ENCODE results near the gene CFAP46. TPM values are rescaled to one million over a fixed set of nuclear protein-coding genes. Genes with fewer than 3 reads are reported as not detected.

Gene CFAP46
- total RNA-seq, 1 donor from 2014 or later: 4.4 TPM

DNA sequence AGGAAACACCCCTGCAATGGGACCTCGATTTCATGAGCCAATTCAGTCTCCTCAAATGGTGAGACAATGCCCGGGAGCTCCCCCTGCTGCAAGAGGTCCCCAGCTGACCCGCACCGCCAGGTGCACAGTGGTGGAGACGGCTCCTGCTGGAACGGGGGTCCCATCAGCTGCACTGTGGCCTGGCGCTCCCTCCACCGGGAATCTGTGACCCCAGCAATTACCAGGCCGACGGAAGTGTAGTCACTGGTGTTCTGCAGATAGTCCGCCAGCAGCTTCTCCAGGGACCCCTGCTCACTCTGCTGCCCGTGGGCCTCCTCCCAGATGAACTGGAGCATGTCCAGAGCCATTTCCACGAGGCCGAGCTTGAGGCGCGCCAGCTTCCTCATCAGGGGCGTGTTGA, 91.5 kb downstream of the CFAP46 start:
- Mint-ChIP-seq H3K27me3 (ENCODE audit: low read depth) (peaks cover 36% of the 10 kb centered on the region), H3K36me3 (ENCODE audit: low read depth) (no peaks in the 10 kb centered on the region), H3K9me3 (no peaks in the 10 kb centered on the region), H3K4me1 (peaks cover 6% of the 10 kb centered on the region), H3K27ac (ENCODE audit: unreplicated experiment) (no peak overlapping the region), H3K4me3 (no peak overlapping the region)
- DNase-seq (ENCODE audit: low read depth, low spot score): no peak
- TF ChIP-seq, protein P1, sequence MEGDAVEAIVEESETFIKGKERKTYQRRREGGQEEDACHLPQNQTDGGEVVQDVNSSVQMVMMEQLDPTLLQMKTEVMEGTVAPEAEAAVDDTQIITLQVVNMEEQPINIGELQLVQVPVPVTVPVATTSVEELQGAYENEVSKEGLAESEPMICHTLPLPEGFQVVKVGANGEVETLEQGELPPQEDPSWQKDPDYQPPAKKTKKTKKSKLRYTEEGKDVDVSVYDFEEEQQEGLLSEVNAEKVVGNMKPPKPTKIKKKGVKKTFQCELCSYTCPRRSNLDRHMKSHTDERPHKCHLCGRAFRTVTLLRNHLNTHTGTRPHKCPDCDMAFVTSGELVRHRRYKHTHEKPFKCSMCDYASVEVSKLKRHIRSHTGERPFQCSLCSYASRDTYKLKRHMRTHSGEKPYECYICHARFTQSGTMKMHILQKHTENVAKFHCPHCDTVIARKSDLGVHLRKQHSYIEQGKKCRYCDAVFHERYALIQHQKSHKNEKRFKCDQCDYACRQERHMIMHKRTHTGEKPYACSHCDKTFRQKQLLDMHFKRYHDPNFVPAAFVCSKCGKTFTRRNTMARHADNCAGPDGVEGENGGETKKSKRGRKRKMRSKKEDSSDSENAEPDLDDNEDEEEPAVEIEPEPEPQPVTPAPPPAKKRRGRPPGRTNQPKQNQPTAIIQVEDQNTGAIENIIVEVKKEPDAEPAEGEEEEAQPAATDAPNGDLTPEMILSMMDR (conservative IDR thresholded peaks at IDR 0.05): no peak

DNA sequence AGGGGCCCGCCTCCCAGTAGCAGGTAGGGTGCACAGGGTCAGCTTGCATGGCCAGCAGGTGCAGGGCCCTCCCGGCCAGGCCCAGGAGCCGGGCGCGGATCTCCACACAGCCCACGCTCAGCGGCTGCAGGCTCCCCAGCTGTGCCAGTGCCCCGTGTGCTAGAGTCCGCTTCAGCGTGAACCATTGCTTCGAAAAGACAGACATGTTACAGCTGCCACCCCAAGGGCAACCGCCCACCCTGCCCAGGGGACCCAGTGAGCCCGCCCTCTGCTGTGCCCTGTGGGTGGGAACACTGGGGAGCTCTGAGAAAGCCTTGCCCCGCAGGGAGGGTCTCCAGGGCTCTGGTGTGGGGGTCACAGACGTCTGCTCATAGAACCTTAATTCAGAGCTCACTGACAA, 92.1 kb downstream of the CFAP46 start:
- Mint-ChIP-seq H3K9me3 (no peaks in the 10 kb centered on the region), H3K4me3 (no peak overlapping the region)

DNA sequence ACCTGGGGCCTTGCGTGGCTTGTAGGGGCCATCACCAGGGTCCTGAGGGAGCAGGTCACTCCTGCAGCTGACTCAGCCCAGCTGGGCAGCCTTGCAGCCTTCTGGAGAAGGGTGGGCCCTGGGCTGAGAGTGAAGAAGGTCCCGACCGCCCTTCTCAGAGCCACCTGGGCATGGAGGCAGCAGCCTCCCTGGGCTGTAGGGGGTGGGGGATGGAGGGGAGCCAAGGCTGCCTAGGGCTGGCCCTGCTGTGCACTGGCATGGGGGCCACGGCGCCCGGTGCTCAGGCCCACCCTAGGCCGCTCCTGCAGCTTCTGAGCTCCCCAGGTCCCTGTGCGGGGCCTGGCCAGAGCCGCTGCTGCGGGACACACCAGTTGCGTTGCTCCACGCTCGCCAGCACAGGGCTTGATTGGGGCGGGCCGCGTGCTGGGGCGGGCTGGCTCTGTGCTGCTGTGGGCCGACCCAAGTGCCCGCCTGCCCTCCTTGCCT, 92.8 kb downstream of the CFAP46 start:
- Mint-ChIP-seq H3K4me3 (no peak overlapping the region), H3K4me1 (peaks cover 6% of the 10 kb centered on the region), H3K27me3 (ENCODE audit: low read depth) (peaks cover 24% of the 10 kb centered on the region), H3K9me3 (no peaks in the 10 kb centered on the region), H3K36me3 (ENCODE audit: low read depth) (no peaks in the 10 kb centered on the region), H3K27ac (ENCODE audit: unreplicated experiment) (no peak overlapping the region)
- DNase-seq (ENCODE audit: low read depth, low spot score): no peak
- TF ChIP-seq, protein P1 (conservative IDR thresholded peaks at IDR 0.05): no peak

More for the DNA sequence above, 92.1 kb downstream of the CFAP46 start:
- H3K36me3 Mint-ChIP-seq (ENCODE audit: low read depth): no peaks in the 10 kb centered on the region
- TF ChIP-seq, protein P1 (conservative IDR thresholded peaks at IDR 0.05): no peak
- no peak overlapping the region for H3K27ac Mint-ChIP-seq (ENCODE audit: unreplicated experiment)
- DNase-seq (ENCODE audit: low read depth, low spot score): no peak
- H3K27me3 Mint-ChIP-seq (ENCODE audit: low read depth): peaks cover 29% of the 10 kb centered on the region
- peaks cover 6% of the 10 kb centered on the region for H3K4me1 Mint-ChIP-seq

DNA sequence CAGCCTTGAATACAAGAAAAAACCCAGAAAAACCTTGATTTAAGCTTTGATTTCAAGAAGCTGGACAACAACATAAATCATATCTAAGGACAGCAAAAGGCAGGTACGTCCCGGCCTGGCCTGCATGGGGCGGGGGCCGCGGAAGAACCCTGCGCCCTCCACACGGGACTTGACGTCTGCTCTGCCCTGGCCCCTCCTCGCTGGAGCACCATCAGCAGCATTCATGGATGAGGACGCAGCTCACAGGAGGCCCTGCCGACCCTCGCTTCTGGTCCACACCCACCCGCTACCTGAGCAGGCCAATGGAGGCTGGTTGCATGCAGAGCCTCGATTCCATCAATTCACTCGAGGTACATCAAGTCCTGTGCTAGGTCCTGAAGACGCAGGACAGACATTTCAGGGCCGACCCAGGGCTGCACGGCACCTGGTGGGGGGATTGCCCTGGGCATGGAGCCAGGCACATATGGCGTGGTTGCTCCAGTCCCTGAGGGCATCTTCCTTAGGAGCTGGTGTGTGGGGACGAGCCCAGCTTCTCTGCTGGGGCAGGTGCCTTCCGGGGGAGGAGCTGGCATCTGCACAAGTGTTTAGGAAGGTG, 93.3 kb downstream of the CFAP46 start:
- no peak for DNase-seq (ENCODE audit: low read depth, low spot score)
- TF ChIP-seq, protein P1 (conservative IDR thresholded peaks at IDR 0.05): no peak
- no peaks in the 10 kb centered on the region for H3K36me3 Mint-ChIP-seq (ENCODE audit: low read depth)

DNA sequence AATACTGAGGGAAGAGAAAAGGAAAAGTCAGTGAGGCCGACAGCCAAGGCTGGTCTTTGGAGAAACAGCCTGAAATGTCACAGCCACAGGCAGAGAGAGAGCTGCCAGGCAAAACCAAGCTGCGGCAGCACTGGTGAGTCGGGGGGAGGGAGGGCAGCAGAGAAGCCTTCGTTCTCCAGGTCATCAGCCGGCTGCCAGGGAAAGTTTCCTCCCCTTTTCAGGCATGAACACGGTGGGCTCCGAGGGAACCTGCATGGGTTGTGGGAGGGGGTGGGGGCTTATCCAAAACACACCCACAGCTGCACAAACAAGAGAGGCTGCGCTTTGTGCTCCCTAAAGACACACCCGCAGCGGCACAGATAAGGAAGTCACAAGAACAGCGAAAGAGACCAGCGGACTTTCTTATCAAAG, 94.1 kb downstream of the CFAP46 start:
- H3K4me3 Mint-ChIP-seq: no peak overlapping the region
- H3K27ac Mint-ChIP-seq (ENCODE audit: unreplicated experiment): no peak overlapping the region
- TF ChIP-seq, protein P1 (conservative IDR thresholded peaks at IDR 0.05): no peak
- no peaks in the 10 kb centered on the region for H3K9me3 Mint-ChIP-seq
- peaks cover 6% of the 10 kb centered on the region for H3K4me1 Mint-ChIP-seq
- peaks cover 13% of the 10 kb centered on the region for H3K27me3 Mint-ChIP-seq (ENCODE audit: low read depth)
- DNase-seq (ENCODE audit: low read depth, low spot score): no peak
- H3K36me3 Mint-ChIP-seq (ENCODE audit: low read depth): no peaks in the 10 kb centered on the region

More for the DNA sequence above, 93.3 kb downstream of the CFAP46 start:
- H3K9me3 Mint-ChIP-seq: no peaks in the 10 kb centered on the region
- no peak overlapping the region for H3K4me3 Mint-ChIP-seq
- peaks cover 18% of the 10 kb centered on the region for H3K27me3 Mint-ChIP-seq (ENCODE audit: low read depth)
- H3K4me1 Mint-ChIP-seq: peaks cover 6% of the 10 kb centered on the region
- H3K27ac Mint-ChIP-seq (ENCODE audit: unreplicated experiment): no peak overlapping the region

All from neural crest cell (in vitro differentiated cells).